NK-92 (cell line): ENCODE data around the gene ABCC10.
"Not testable (repeated sequence)": the region's sequence is repeated elsewhere in the genome, so short reads cannot be mapped to it uniquely, and the experiment has no call there.

Experiments used
- DNase-seq: peaks from one replicate; lab custom pipeline; 2025; ENCODE audit not compliant: unreplicated experiment; lab: John Stamatoyannopoulos, UW

The ABCC10 gene, protein sequence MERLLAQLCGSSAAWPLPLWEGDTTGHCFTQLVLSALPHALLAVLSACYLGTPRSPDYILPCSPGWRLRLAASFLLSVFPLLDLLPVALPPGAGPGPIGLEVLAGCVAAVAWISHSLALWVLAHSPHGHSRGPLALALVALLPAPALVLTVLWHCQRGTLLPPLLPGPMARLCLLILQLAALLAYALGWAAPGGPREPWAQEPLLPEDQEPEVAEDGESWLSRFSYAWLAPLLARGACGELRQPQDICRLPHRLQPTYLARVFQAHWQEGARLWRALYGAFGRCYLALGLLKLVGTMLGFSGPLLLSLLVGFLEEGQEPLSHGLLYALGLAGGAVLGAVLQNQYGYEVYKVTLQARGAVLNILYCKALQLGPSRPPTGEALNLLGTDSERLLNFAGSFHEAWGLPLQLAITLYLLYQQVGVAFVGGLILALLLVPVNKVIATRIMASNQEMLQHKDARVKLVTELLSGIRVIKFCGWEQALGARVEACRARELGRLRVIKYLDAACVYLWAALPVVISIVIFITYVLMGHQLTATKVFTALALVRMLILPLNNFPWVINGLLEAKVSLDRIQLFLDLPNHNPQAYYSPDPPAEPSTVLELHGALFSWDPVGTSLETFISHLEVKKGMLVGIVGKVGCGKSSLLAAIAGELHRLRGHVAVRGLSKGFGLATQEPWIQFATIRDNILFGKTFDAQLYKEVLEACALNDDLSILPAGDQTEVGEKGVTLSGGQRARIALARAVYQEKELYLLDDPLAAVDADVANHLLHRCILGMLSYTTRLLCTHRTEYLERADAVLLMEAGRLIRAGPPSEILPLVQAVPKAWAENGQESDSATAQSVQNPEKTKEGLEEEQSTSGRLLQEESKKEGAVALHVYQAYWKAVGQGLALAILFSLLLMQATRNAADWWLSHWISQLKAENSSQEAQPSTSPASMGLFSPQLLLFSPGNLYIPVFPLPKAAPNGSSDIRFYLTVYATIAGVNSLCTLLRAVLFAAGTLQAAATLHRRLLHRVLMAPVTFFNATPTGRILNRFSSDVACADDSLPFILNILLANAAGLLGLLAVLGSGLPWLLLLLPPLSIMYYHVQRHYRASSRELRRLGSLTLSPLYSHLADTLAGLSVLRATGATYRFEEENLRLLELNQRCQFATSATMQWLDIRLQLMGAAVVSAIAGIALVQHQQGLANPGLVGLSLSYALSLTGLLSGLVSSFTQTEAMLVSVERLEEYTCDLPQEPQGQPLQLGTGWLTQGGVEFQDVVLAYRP (N-terminal part only)

DNA sequence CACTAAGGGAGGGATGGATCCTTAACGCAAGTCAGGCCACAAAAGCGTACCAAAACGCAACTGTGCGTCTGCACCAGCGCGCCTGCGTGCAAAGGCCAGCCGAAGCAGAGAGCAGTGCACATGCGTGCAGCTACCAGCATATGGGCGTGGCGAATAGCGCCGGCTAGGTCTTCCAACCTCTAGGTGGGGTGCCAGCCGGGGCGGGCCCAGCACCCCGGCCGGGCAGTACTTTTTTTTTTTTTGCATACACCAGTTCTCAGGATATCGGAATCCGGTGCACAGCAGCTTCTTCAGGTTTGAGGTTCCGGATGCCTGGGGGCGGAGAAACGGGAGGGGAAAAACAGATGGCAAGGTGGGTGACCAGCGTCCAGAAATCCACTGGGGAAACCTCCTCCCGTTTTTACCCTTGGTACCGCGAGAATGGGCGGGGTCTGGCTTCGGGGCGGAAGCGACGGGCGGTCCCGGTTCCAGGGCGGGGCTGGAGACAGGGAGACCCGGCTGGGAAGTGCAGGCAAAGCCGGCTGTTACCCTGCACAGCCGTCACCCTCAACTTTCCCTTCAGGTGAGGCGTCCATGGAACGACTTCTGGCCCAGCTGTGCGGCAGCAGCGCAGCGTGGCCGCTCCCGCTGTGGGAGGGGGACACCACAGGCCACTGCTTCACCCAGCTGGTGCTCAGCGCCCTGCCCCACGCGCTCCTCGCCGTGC lies at the start of gene ABCC10:
Gene ABCC10 (plus strand): TSS at position 136 of the 706 bp plus-strand sequence. CDS start 438 bp downstream, at position 574.
- peak; percentile 77 for DNase-seq

DNA sequence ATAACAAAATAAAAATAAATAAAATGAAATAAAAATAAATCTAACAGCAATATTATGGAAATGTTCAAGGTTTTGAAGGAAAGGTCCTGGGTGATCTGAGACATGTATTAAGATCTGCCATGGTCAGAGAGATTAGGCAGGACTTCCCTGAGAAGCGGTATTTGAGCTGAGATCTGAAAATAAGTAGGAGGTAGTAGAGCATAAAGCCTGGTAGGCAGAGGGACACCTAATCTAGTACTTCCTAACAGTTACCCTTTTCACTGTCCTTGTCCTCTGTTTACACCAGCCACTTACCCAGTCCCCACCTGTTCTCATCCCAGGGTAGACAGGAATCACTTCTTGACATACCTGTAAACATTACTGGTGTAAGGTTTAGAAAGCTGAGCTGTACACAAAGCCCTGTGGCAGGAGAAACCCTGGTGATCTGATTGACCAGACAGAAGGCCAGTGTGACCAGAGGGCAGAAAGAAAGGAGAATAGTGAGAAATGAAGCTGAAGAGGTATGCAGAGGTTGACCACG lies 49.6 kb upstream of the ABCC10 start:
- no peak for DNase-seq

DNA sequence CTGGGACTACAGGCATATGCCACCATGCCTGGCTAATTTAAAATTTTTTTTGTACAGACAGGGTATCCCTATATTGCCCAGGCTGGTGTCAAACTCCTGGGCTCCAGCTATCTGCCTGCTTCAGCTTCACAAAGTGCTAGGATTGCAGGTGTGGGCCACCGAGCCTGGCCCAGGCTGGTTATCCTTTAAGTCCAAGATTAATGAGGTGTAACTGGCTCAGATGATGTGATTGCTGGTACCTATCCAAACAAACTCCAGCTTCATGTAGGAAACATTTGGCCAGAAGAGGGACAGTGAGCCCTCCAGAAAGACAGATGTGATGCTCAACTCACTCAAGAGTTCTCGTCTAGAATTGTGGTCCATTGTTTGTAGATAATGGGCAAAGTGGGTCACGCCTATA lies 48.7 kb upstream of the ABCC10 start:
- no peak for DNase-seq

DNA sequence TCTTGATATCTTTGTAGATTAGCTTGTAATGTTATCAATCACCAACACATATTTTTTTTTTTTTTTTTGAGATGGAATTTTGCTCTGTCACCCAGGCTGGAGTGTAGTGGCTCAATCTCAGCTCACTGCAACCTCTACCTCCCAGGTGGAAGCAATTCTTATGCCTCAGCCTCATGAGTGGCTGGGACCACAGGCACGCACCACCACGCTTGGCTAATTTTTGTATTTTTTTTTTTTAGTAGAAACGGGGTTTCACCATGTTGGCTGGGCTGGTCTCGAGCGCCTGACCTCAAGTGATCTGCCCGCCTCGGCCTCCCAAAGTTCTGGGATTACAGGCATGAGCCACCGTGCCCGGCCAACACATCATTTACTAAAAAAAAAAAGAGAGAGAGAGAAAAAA lies 46.5 kb upstream of the ABCC10 start:
- DNase-seq, result not testable (repeated sequence)

DNA sequence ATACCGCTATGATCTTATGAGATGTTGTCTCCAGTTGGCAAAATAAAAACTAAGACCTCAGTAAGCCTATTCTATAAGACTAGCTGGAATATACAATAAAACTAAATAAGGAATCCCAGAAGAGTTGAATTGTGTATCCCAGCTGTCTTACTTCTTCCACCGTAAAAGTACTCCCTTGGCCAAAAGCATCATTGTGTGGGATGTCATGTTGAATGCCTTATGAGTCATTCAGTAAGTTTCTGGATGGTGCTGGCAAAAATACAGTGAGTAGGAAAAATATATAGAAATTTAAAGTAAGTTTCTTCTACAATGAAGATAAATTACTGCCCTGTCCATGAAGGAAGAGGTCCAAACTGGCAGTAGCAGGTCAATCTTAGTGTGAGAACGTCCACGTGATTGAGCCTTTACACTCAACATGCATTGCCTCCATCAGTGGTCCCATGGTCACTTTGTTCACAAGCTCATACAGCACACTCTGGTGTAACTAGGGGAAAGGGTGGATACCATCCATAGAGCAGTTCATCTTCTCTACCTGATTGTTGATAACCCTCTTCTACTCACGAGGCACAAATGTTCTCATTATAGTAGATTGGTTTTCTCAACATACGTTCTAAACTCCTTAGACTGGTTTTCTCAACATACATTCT lies 44.2 kb upstream of the ABCC10 start:
- no peak for DNase-seq

DNA sequence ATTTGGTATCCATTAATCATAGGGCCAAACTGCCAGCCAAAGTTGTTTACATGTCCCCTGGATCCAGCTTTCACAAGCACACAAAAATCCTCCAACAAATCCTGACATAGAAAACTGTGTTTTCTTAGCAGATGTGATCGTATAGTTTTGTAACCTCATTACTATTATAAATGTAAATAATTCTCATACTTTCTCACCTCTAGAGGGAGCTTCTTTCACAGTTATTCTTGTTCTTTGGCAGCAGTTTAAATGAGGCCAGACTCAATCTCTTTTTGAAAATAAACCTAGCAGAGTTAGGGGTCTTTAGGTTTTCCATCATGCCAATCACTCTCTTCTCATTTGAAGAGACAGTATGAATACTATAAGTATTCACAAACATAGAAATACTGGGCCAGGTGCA lies 40.8 kb upstream of the ABCC10 start:
- no peak for DNase-seq

DNA sequence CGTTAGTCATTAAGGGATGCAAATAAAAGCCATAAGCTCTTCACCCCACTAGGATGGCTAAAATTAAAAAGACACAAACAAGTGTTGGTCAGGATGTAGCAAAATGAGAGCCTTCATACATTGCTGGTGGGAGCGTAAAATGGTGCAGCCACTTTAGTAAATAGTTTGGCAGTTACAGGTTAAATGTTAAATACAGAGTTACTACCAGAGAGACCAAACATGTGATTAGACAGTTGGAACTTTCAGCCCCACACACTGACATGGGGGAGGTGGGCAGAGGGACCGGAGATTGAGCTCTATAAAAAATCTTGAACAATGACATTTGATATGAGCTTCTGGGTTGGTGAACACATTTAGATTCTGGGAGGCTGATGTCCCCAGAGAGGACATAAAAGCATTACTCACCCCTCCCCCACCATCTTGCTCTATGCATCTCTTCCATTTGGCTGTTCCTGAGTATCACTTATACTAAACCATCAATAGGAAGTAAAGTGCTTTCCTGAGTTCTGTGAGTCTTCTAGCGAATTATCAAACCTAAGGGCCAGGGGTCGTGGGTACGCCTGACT lies 37.5 kb upstream of the ABCC10 start:
- DNase-seq, result no peak

DNA sequence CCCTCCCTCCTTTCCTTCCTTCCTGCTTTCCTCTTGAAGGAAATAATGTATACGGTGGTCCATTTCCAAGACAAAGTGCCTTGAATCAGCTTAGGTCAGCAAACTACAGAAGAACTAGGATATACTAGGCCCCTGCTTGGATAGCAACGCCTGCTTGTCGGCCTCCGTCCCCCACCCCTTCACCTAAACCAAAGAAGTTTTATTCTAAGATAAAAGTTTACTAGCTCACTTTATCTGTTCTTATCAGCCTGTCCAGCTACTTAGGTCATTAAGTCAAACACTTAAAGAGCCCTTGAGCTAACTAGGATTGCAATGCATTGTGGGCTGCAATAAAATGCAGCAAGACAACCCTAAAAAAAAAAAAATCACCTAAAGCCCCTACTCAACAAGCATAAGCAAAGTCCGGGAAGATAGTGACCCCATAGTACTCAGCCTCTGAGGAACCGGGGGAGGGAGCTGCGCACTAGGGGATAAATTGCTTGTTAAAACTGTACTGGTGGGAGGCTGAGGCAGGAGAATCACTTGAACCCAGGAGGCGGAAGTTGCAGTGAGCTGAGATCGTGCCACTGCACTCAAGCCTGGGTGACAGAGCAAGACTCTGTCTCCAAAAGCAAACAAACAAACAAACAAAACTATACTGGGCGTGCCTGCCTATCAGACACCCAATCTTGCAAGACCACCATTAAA lies 36.4 kb upstream of the ABCC10 start:
- DNase-seq, result not testable (repeated sequence)

DNA sequence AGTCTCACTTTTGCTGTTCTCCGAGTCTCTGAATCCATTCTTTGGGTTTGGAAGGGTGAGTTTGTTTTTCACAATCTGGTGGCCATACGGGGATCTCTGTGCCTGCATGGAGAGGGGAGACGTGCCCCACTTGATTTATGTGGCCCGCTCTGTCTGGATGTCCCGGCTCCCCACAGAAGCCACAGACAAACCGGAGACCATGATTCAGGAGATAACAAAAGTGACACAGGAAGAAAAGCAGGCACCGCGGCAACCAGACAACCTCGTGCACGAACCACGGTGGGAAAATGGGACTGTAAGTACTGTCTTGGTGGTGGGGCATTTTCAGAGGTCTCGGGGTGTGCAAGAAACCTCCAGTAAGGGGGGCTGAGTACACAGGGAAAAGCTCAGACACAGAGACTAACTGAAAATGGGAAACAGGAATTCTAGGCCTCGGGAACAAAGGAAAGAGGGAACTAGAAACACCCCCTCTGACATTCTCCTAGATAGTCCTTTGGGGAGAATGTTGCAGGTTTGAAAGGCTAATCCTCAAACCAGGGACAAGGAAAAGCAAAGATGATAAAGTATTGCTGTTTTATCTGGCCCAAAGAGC lies 35.8 kb upstream of the ABCC10 start:
- DNase-seq, result no peak

DNA sequence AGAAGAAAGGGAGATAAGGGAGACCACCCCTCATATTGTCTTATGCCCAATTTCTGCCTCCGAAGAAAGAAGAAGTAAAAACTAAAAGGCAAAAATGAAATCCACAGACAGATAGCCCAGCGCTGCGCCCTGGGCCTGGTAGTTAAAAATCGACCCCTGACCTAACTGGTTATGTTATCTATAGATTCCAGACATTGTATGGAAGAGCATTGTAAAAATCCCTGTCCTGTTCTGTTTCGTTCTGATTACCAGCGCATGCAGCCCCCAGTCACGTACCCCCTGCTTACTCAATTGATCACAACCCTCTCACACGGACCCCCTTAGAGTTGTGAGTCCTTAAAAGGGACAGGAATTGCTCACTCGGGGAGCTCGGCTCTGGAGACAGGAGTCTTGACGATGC lies 34.2 kb upstream of the ABCC10 start:
- not testable (repeated sequence) for DNase-seq

DNA sequence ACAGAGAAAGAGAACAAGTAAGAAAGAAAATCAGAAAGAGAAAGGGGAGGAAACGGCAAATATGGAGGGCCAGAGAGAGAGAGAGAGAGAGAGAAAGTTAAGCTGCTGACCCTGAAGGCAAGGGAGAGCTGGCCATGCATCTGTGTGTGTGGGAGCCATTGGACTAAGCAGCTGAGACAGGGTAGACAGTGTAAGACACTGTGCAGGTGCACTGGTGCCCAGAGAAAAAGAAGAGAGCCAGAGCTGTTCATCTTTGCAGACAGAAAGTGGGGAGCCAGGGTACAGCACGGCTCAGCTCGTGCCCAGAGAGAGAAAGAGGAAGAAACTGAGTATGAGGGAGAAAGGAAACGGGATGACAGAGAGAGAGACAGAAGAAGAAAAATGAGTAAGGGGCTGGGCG lies 33.7 kb upstream of the ABCC10 start:
- DNase-seq, result no peak

DNA sequence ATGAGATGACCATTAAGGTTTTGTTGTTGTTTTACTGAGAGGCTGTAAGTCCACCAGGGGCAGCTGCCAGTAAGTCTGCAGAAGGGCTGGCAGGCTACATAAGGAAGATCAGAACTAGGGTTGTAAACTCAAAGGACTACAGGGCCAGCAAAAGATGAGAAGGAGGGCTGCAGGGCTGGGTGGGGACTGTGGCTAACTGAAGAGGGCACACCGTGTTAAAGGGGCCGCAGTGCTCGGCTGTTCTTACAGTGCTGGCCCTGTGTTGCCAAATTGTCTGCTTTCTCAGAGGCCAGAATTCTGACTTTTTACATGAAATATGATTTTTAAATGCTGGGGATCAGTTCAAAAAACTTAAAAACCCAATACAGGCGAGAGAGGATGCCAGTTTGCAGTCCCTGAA lies 32.4 kb upstream of the ABCC10 start:
- DNase-seq, result no peak

DNA sequence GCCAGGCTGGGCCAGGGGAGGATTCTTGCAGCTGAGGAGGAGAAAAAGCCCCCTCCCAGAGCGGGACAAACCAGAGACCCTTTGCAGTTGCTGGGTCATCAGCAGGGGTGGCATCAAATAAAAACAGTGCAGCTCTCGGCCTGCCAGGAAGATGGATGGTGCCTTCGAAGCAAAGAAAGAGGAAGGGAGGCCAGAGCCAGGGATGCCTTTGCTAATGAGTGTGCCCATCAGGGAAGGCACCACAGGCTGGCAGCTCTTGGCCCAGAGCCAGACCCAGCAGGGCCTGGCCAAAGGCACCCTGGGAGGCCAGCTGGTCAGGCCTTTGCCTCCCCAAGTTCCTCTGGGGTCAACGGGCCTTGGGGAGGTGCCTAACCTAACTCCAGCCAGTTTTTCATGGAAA lies 31.6 kb upstream of the ABCC10 start:
- no peak for DNase-seq

DNA sequence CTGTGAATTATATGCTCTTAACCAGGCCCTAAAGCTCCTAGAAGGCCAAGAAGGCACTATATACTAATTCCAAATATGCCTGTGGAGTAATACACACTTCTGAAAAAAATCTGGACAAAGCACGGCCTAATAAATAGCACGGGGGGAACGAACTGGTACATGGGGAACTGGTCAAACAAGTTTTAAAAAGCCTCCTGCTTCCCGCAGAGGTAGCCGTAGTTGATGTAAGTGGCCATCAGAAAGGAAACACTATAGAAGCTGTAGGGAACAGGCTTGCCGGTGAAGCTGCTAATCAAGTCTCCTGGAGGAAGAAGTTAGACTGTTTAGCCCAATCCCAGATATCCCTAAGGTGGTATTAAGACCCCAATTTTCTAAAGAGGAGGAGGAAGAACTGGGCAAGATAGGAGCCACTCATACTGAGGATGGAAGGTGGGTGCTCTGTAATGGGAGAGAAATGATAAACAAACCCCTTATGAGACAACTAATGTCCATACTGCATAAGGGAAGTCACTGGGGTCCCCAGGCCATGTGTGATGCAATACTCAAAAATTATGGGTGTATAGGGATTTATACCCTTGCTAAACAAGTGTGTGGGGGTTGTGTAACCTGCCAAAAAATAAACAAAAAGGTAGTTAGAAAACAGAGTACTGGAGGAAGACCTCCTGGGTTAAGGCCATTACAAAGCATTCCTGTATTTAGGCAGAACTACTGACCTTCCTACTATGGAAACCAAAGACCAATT lies 30.8 kb upstream of the ABCC10 start:
- DNase-seq, result no peak

DNA sequence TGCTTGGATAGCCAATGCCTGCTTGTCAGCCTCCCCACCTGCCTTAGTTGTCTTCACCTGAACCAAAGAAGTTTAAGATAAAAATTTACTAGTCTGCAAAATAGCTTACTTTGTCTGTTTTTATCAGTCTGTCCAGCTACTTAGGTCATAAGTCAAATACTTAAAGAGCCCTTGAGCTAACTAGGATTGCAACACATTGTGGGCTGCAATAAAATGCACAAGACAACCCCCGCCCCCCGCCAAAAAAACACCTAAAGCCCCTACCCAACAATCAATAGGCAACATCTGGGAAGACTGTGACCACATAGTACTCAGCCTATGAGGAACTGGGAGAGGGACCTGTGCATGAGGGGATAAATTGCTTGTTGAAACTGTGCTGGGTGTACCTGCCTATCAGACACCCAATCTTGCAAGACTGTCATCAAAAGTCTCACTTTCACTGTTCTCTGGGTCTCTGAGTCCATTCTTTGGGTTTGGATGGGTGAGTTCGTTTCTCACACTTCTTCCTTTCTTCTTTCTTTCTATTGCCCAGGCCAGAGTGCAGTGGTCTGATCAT lies 27.3 kb upstream of the ABCC10 start:
- DNase-seq, result no peak

DNA sequence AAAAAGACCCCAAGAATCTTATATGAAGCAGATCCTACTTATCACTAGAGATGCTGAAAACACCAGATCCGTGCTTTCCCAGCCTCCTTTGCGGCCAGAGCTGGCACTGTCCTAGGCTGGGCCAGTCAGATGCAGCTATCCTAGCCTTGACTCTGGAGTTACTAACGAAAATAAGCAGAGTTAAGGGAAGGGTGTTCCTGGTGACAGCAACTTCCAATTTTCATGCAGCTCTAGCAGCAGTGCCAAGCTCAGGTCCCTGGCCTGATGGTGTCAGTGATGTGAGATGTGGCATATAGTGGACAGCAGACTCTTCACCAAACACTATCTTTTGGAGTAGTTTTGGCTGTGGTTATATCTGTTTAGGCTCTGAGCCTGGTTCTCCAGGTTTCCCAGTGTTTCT lies 25.6 kb upstream of the ABCC10 start:
- no peak for DNase-seq

DNA sequence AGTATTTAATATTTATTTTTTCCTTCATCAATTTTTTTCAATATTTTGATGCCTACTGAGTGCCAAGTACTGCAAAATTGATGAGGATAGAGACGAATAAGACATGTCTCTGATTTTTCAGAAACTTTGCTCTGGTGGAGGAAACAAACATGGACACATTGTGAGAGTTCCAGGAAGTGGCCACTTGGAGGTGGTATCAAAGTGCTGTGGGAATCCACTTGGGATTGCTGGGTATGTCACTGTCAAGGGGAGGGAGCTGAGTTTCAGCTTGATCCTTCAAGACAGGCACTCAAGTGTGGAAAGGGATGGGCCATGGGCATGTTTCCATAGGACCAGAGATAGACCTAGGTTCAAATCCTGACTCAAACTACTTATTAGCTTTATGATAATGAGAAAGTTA lies 24.5 kb upstream of the ABCC10 start:
- no peak for DNase-seq

DNA sequence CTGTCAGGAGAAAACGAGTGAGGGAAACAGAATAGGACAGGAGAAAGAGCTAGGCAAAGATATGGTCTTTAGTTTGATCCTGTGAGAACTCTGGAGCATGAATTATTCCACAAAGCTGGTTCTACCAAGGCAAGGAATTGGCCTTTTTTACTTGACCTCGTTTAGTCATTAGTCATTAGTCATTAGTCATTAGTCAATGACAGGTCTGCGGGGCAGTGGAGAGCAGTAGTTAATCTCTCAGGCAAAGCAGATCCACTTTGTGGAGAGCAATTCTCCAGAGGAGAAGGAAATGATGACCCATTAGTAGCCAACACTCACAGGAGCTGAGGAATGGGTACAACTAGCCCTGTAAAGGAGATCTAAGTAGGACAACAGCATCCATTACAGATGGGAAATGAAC lies 22.0 kb upstream of the ABCC10 start:
- no peak for DNase-seq
